ENCODE data around the gene SLC26A5. TPM values are rescaled to one million over a fixed set of nuclear protein-coding genes. Genes with fewer than 3 reads are reported as not detected.

SLC26A5 gene
- total and polyA plus RNA-seq, 8 donors = 0.08 to 4.6 (median 0.52) TPM; not detected in 2

DNA sequence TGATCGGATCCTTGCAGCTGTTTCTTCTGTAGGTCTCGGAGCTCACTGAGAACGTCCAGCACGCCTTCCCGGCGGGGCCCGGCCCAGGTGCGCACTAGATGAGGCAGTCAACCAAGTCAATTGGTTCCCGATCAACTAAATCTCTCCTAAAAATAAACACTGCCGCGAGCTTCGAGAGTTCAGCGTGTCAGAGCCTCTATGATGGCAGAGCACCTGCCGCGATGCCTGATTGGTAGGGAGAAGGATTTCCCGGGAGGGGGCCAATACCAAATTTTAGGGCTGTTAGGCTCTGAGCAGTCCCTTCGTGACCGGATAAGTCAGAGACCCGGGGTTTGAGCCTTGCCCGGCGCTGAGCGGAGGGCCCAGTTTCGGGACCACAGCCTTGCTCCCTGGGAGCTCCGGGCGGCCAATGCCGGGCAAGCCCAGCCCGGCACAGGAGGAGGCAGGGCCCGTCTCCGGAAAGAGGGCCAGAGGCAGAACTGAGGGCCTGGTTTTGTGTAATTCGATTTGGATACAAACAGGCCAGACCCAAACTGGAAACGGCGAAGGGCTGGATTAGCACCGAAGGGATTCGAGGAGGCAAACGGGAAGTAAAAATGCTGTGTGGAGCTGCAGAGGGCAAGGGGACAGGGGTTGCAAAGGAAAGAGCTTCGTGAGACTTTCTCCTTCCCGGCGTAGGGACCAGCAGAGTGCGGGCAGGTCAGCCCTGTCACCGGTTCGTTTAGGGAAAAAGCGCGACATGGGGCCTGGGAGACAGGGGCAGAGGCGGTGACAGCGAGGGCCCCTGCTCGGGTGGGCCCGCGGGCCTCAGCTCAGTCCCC is 569 bp downstream of the SLC26A5 start:
- intact Hi-C loops (cut with DNase I; ENCODE audit: low total_unique reads) = no loop called here
- 7 to 16% (median 8%) methylated on average over 41 to 48 of the region's 48 CpGs for WGBS, 5 donors
- H3K4me1 ChIP-seq = peaks cover 8 to 24% (median 21%) of the 10 kb centered on the region in 4 donors
- H3K27ac ChIP-seq = peak overlapping the region; percentile 14 to 63 (median 37)
- no peaks in the 10 kb centered on the region for H3K9me3 ChIP-seq
- peak in 1 of 2 donors; percentile 43 for DNase-seq
- no peaks in the 10 kb centered on the region for H3K36me3 ChIP-seq
- TF ChIP-seq EP300 (IDR thresholded peaks at IDR 0.05) (no peak), POLR2AphosphoS5 (IDR thresholded peaks at IDR 0.05) (no peak), POLR2A (IDR thresholded peaks at IDR 0.05) (no peak)
- H3K27me3 ChIP-seq = peaks cover 0 to 45% (median 15%) of the 10 kb centered on the region in 3 donors
- H3K4me3 ChIP-seq = peak overlapping the region; percentile 44 to 49 (median 48)

GRCh38 chr7:103439661-103440060 is 6.3 kb downstream of the SLC26A5 start:
- Histone ChIP-seq H3K4me1 (no peaks in the 10 kb centered on the region), H3K9me3 (no peaks in the 10 kb centered on the region), H3K36me3 (no peaks in the 10 kb centered on the region), H3K27me3 (peaks cover 0 to 17% (median 0%) of the 10 kb centered on the region in 3 donors), H3K27ac (no peak overlapping the region), H3K4me3 (no peak overlapping the region)
- no peak for DNase-seq
- TF ChIP-seq POLR2A (IDR thresholded peaks at IDR 0.05) = no peak
- intact Hi-C loops (cut with DNase I; ENCODE audit: low total_unique reads) = no loop called here
- 92 to 97% (median 95%) methylated on average over 8 of the region's 8 CpGs for WGBS, 5 donors

DNA sequence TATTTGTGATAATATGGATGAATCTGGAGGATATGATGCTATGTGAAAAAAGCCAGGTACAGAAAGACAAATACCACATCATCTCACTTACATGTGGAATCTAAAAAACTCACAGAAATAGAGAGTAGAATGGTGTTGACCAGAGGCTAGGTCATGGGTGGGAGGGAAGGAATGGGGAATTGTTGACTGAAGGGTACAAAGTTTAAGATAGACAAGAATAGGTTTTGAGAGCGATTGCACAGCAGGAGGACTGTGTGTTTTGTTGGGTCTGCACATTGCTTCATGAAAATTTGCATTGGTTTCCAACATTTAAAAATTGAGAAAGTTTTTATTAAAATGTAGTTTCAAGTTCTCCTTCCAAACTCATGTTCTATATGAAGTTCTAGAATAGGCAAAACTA is 8.4 kb downstream of the SLC26A5 start:
- 50 to 88% (median 84%) methylated on average over 1 of the region's 1 CpG for WGBS, 5 donors
- TF ChIP-seq, protein P1, sequence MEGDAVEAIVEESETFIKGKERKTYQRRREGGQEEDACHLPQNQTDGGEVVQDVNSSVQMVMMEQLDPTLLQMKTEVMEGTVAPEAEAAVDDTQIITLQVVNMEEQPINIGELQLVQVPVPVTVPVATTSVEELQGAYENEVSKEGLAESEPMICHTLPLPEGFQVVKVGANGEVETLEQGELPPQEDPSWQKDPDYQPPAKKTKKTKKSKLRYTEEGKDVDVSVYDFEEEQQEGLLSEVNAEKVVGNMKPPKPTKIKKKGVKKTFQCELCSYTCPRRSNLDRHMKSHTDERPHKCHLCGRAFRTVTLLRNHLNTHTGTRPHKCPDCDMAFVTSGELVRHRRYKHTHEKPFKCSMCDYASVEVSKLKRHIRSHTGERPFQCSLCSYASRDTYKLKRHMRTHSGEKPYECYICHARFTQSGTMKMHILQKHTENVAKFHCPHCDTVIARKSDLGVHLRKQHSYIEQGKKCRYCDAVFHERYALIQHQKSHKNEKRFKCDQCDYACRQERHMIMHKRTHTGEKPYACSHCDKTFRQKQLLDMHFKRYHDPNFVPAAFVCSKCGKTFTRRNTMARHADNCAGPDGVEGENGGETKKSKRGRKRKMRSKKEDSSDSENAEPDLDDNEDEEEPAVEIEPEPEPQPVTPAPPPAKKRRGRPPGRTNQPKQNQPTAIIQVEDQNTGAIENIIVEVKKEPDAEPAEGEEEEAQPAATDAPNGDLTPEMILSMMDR (IDR thresholded peaks at IDR 0.05) = no peak
- TF ChIP-seq EP300 (IDR thresholded peaks at IDR 0.05) (no peak), POLR2A (IDR thresholded peaks at IDR 0.05) (no peak), POLR2AphosphoS5 (IDR thresholded peaks at IDR 0.05) (no peak)
- Histone ChIP-seq H3K27ac (no peak overlapping the region), H3K4me3 (no peak overlapping the region), H3K27me3 (no peaks in the 10 kb centered on the region), H3K36me3 (no peaks in the 10 kb centered on the region), H3K4me1 (peaks cover 0 to 7% (median 0%) of the 10 kb centered on the region in 4 donors), H3K9me3 (peaks cover 0 to 6% (median 1%) of the 10 kb centered on the region in 4 donors)
- intact Hi-C loops (cut with DNase I; ENCODE audit: low total_unique reads) = no loop called here
- no peak for DNase-seq

DNA sequence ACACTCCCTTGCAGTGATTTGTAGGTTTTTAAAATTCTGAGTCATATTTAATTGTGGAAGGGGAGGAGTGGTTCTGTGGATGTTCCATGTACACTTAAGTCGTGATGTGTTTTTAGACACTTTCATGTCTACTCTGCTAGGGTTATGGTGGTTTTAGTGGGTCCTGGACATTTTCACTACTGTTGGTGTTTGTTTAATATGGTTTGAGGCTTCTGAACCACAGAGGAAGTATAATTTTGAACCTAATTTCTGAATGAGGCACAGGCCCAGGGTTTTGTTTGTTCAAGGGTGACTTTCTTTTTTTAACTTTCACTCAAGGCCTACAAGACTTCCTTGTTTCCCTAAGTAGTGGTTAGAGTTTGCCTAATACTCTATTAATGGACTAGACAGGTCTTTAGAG is 13.3 kb downstream of the SLC26A5 start:
- Histone ChIP-seq H3K36me3 (no peaks in the 10 kb centered on the region), H3K4me1 (peaks cover 0 to 15% (median 0%) of the 10 kb centered on the region in 4 donors), H3K9me3 (peaks cover 0 to 6% (median 1%) of the 10 kb centered on the region in 4 donors), H3K27ac (peak overlapping the region in 2 of 5 donors; percentile 35 to 51), H3K27me3 (no peaks in the 10 kb centered on the region), H3K4me3 (no peak overlapping the region)
- 18 to 45% (median 33%) methylated on average over 1 of the region's 1 CpG for WGBS, 5 donors
- peak in 1 of 2 donors; percentile 23 for DNase-seq
- intact Hi-C loops (cut with DNase I; ENCODE audit: low total_unique reads) = no loop called here
- TF ChIP-seq, protein P1 (IDR thresholded peaks at IDR 0.05) = no peak
- no peak for TF ChIP-seq POLR2A (IDR thresholded peaks at IDR 0.05)
- no peak for TF ChIP-seq EP300 (IDR thresholded peaks at IDR 0.05)
- TF ChIP-seq POLR2AphosphoS5 (IDR thresholded peaks at IDR 0.05) = no peak

GRCh38 chr7:103425177-103425576 is 20.8 kb downstream of the SLC26A5 start:
- TF ChIP-seq POLR2A (IDR thresholded peaks at IDR 0.05) = no peak
- TF ChIP-seq EP300 (IDR thresholded peaks at IDR 0.05) = no peak
- TF ChIP-seq, protein P1 (IDR thresholded peaks at IDR 0.05) = no peak
- TF ChIP-seq POLR2AphosphoS5 (IDR thresholded peaks at IDR 0.05) = no peak
- Histone ChIP-seq H3K36me3 (no peaks in the 10 kb centered on the region), H3K27ac (no peak overlapping the region), H3K9me3 (no peaks in the 10 kb centered on the region), H3K27me3 (no peaks in the 10 kb centered on the region), H3K4me1 (no peaks in the 10 kb centered on the region), H3K4me3 (no peak overlapping the region)
- intact Hi-C loops (cut with DNase I; ENCODE audit: low total_unique reads) = no loop called here
- 38 to 71% (median 54%) methylated on average over 1 of the region's 1 CpG for WGBS, 5 donors
- DNase-seq = no peak

Data from stomach (tissue), 9 donors.